GM21528 (cell line): ENCODE data around the gene RIC1.
"Not testable (repeated sequence)": the region's sequence is repeated elsewhere in the genome, so short reads cannot be mapped to it uniquely, and the experiment has no call there.

Source experiments
- ATAC-seq: cut with Tn5 transposase; IDR thresholded peaks from one replicate; pipeline ENCODE4 v1.9.1; 2021; ENCODE audit warnings: mild to moderate bottlenecking, moderate library complexity; ENCODE audit not compliant: unreplicated experiment, low FRiP score

RIC1 gene

DNA sequence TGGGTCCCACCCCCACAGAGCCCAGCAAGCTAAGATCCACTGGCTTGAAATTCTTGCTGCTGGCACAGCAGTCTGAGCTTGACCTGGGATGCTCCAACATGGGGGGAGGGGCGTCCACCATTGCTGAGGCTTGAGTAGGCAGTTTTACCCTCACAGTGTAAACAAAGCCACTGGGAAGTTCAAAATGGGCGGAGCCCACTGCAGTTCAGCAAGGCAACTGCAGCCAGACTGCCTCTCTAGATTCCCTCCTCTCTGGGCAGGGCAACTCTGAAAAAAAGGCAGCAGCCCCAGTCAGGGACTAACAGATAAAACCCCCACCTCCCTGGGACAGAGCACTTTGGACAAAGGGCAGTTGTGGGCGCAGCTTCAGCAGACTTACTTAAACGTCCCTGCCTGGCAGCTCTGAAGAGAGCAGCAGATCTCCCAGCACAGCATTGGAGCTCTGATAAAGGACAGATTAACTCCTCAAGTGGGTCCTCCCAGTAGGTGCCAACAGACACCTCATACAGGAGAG lies 150.9 kb downstream of the RIC1 start:
- ATAC-seq, result not testable (repeated sequence)

DNA sequence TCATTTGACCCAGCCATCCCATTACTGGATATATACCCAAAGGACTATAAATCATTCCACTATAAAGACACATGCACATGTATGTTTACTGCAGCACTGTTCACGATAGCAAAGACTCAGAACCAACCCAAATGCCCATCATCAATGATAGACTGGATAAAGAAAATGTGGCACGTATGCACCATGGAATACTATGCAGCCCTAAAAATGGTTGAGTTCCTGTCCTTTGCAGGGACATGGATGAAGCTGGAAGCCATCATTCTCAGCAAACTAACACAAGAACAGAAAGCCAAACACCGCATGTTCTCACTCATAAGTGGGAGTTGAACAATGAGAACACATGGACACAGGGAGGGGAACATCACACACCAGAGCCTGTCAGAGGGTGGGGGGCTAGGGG lies 154.5 kb downstream of the RIC1 start:
- ATAC-seq, result not testable (repeated sequence)

DNA sequence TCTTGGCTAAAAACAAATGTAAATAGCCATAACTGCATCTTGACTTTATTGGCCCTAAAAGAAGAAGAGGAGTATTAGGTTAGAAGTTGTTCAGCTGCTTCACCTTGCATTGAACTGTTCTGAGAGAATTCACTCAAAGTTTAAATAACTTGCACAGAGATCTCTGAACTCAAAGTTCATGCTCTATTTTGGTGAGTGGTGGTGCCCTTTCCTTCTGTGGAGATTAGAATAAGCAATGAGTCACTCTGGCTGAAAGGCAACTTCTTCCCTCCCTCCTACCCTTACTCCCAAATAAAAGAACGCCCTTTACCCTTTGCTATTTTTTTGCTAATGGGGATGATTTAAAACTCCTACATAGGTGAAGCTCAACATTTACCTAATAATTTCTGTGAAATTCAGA lies 155.1 kb downstream of the RIC1 start:
- ATAC-seq, result no peak

DNA sequence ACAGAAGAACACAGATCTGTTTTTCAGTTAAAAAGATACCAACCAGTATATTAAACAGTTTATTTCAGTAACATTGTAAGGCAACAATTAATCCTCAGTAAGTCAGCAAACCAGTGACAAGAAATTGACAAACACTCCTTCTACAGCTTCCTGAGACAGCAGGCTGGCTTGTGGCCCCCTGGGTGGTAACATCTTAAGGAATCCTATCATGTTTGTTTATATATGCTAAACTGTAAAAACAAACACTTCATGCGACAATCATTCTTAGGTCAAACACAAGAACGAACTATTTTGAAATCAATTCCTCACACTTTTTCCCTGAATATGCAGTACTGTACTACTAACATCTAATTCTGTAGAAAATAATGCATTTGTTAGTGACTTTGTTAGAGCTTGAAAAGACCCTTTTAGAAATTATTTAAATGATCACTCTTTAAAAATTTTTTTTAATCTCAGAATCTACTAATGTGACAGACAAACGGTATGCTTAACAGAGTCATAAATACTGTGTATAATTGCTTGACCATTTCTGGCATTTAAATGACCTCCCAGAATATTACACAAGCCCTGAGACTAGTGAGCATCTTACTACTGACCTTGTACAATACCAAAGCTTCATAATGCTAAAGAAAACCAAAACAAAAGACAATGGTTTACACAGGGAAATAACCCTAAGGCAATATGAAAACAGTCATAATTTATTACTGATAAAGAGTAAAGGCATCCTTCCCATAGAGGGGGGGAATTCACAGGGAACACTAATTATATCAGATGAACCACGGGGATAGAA lies 155.8 kb downstream of the RIC1 start:
- no peak for ATAC-seq

DNA sequence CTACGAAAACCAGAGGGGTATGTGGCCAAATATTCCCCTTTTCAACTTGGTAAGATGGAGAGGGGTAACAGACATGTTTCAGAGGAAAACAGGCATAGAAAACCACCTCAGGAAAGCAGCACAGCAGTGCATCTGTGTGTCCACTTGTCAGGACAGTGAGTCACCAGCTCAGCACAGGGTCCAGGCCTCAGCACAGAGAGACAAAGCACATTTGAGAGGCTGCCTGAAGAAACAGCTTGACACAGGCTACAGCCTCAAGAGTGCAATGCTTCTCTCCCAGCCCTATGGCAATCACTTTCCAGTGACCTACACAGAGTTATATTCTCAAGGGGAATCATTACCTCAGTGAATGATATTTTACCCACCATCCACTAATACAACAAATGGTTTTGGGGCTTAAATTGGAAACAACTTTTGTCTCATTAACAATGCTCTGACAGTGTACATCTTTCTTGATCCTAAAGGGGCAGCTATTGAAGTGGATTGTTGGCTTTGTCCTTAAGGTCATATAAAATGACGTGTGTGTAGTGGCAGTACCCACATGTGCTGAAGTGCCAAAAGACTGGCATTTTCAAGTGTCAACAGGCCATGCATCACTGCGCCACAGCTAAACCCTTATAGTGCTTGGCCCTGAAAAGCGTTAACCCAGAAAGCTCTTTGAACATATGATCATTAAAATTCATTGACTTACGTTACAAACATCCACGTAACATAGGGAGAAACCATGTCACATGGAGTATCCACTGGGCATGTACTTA lies 157.6 kb downstream of the RIC1 start:
- no peak for ATAC-seq

DNA sequence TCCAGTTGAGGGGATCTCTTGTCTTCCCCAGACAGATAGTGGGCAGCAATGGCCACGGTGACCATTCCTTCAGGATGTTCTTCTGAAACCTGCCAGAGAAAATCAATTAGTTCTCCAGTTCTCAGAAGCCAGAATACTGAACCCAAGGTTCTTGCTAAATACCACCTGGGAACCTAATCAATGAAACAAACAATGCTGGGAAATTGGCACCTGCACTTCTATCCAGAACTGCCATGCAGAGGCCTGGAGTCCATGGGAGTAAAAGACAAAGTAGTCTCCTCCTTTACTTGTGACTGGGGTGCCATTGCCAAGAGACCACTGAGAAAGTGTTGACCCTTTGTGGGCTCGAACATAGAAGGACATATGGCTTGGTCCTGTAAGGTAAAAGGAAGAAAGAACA lies 158.3 kb downstream of the RIC1 start:
- no peak for ATAC-seq

DNA sequence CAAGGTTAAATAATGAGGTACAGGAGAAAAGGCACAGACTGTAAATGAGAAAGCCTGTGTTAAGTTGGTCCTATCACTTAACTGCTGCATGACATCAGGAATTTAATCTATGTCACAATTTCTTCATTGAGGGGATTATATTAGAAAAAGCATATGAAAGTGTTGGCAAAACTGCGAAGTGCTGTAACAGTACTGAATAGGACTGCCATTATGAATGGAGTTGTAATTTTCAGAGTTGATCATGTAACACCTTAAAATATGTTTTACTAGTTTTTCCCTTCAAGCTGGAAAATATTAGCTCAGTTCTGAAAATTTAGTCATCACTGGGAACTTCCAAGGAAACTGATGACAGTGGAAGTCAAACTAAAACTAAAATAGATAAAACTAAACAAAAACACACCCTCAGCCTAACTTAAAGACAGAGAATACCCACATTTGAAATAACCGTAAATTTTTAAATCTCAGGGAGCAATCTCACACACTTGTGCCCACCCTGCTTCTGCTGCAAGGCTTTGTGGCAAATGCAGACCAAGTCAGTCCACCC lies 158.9 kb downstream of the RIC1 start:
- ATAC-seq, result no peak

DNA sequence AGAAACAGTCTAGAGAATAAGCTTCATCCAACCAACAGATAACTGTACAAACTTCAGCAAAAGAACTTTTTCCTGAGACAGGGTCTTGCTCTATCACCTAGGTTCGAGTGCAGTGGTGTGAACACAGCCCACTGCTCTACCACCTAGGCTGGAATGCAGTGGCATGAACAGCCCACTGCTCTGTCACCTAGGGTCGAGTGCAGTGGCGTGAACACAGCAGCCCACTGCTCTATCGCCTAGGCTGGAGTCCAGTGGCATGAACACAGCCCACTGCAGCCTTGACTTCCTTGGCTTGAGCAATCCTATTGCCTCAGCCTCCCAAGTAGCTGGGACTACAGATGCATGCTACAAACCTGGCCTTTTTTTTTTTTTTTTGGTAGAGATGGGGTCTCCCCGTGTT lies 160.6 kb downstream of the RIC1 start:
- no peak for ATAC-seq

DNA sequence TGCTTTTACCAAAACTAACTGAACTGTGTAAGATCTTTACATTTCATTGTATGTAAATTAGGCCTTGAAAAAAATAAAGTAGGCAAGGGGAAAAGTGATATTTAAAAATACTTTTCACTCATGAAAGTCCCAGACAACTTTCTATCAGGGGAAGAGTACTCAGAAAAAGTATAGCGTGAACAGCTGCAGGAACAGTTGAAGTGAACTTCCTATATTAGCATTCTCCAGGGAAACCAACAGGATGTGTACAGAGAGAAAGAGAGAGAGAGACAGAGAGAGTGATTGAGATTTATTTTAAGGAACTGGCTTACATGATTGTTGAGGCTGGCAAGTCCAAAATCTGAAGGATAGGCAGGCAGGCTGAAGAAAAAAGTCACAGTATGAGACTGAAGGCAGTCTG lies 162.0 kb downstream of the RIC1 start:
- no peak for ATAC-seq

DNA sequence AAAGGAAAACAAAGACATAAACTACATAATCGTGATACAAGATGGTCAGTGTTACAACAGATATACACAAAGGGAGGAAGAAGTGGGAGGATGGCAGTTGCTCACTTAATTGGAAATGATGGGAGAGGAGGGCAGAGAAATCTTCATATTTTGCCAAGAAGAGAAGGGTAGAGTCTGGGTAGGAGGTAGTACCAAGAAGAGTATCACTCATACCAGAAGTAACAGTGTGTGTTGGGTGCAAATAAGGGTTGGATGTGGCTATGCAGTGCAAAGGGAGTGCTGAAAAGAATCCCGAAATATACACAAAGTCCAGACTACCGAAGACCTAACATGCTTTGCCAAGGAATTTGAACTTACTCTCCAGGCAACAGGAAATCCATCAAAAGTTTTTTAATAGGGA lies 163.0 kb downstream of the RIC1 start:
- ATAC-seq, result no peak

DNA sequence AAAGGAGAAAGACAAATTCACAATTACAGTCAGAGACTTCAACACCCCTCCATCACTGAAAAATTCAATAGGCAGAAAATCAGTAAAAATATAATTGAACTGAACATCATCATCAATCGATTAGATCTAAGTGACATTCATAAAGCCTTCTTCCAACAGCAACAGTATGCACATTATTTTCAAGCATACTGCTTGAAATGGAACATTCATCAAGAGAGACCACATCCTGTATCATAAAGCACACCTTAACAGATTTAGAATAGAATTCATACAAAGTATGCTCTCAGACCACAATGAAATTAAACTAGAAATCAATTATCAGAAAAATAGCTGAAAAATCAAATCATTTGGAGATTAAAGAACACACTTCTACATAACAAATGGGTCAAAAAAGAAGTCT lies 164.9 kb downstream of the RIC1 start:
- ATAC-seq, result no peak

DNA sequence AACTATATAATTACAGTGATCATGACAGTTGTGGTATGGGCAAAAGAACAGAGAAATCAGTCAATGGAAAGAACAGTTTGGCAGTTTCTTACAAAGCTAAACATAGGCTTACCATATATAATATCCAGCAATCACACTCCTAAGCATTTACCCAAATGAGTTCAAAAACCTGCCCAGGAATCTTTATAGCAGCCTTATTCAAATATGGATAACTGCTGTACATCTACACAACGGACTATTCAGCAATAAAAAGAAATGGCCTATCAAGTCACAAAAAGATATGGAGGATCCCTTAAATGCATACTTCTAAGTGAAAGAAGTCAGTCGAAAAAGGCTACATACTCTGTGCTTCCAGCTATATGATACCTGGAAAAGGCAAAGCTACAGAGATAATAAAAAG lies 167.4 kb downstream of the RIC1 start:
- no peak for ATAC-seq

DNA sequence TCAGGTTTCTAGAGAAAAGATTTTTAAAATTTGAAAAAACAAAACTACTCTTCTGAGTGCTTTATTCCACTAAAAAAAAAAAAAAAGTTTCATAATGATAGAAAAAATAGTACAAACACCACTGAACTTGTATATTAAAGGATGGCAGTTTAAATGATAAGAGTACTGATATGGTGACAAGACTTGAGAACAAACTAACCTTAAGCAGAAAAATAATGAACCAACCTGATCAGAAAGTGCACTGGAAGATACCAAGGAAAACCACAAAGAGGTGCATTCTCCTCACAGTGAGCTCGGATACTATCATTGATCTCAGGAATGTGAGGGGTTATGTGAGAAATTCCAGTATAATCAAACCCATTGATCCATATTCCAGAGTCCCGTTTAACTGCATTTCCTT lies 169.7 kb downstream of the RIC1 start:
- ATAC-seq, result no peak

DNA sequence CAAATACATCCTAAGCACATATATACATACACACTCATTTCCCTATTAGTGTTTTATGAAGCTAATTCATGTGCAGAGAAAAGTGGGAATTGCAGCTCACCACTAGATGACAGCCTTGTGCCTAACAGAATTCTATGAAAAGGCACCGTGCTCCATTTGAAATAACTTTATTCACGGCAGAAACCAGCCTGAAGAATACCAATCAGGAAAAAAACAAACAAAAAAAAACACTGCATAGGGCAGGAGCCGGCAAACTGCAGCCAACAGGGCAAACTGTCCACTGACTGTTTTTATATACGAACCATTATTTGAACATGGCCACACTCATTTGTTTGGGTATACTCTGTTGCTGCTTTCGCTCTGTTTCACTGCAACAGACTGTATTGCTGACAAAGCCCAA lies 170.4 kb downstream of the RIC1 start:
- ATAC-seq, result no peak

DNA sequence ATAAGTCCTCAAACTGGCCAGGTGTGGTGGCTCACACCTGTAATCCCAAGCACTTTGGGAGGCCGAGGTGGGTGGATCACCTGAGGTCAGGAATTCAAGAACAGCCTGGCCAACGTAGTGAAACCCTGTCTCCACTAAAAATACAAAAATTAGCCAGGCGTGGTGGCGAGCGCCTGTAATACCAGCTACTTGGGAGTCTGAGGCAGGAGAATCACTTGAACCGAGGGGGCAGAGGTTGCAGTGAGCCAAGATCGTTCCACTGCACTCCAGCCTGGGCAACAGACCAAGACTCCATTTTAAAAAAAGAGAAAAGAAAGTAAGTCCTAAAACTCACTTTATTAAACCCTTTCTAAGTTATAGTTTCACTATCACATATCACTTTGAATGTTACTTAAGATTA lies 171.5 kb downstream of the RIC1 start:
- not testable (repeated sequence) for ATAC-seq

DNA sequence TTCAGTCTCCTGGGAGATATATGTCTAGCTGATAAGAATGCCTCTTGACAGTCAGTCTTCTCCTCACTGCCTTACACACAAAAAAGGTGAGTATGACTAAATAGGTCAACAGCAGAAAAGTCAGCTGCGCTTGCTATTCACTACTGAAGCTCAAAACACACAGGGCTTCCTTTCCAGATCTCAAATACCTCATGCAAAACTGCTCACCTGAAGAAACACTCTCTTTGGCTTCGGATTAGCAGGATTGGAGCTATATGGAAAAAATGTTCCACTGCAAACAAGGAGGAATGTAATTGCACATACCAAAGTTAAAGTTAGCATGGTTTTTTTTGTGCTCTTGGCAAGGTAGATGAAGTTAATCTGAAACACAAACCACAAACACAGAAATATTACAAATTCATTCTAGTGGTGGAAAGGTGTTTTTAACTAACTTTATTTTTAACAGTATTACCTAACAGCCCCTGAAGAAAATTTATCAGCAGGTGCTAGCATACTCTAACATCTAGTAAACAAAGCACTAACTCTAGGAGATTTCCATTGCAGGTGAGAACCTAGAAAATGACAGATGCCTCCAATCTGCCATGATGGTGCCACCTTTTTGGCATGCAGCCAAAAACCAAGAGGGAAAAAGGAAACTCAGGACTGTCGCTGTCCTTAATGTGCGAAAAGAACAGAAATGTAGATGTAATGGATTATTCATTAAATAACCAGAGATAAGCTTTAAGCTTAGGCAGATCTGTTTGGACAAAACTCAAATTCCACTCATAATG lies 172.2 kb downstream of the RIC1 start:
- no peak for ATAC-seq

DNA sequence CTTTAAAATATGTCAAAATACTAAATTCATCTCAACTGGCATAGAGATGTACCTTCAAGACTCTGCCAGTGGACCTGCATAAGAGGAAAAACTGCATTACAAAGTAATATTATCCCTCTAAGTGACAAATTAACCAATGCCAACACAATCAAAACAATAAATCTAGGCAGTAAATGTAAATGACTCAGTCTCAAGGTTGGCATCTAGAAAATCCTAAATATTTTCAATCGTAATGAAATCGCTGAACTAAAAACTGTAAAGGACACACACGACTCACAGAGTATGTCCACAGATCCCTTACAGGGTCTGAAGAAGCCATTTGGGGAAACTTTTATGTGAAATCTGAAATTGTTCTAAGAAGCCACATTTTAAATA lies 172.8 kb downstream of the RIC1 start:
- ATAC-seq, result no peak

DNA sequence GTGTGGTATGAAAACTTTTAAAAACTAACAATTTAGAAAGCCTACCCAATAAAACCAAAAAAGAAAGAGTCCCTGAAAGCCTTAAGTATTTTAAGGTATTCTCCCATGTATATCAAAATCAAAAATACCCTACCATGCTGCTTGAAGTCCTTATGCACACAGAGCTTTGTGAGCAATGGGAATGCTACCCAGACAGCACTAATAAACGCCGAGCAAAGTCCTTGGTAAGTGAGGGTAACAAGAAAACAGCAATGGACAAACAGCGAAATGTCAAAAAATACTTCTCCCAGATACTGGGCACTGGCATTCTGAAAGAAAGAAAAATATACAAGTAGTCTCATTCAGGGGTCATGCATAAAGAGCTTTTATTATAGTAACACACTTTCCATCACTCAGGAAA lies 176.6 kb downstream of the RIC1 start:
- ATAC-seq, result no peak

DNA sequence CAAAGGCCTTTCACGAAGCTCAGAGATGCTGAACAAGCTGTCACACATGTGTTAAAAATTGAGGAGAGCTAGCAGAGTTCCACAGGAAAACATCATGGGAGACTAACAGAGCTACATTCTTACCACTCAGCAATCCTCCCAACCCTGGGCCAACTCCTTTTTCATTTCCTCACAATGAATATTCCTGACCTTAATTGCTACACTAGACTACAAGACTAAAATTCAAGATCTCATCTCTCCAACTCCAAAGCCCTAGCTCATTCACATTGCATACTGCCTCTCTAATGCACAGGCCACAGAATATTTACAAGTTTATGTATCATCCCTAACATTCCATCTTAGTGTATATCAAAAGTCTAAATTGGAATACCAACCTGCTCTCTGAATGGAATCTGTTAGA lies 182.8 kb downstream of the RIC1 start:
- no peak for ATAC-seq

DNA sequence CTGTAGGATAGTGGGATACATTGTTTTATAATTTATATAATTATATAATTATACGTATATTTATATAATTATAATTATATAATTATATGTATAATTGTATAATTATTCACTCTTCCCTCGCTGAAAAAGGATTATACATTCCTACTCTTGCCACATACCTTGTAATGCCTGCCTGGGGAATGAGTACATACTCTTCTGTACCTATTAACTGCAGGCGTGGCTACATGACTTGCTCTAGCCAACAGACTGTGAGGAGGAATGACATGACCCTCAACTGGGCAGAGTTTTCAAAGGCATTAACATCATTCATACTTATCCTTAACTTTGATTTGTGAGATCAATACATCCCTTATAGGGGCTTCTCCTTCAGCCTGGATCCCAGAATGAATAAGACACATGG lies 184.9 kb downstream of the RIC1 start:
- ATAC-seq, result no peak

DNA sequence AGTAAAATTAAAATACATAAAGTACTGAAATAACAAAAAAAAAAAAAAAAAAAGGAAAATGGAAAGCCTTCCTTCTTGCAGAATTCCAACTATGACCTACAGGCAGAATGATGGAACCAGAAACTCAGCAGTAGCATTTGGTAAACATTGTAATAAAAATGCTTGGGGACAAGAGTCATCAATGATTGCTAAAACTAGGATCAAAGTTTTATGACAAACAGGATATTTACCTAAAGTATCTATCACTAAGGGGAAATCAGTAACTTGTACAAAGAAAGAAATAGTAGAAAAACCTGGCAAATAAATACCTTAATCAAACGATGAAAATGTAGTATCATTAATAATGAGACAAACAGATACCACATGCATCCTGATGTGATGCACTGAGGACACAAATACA lies 186.6 kb downstream of the RIC1 start:
- no peak for ATAC-seq
